ENCODE data around the gene FAM171A2. TPM values are rescaled to one million over a fixed set of nuclear protein-coding genes. Genes with fewer than 3 reads are reported as not detected.

The FAM171A2 gene
- total RNA-seq, 1 experiment from 2014 or later = 27.5 TPM

- Histone ChIP-seq H3K4me1 (ENCODE audit: insufficient read depth, low read length) (peaks cover 6% of the 10 kb centered on the region; the same call in 1 of the 2 replicates), H3T11ph (ENCODE audit: low read length) (no peak overlapping the region), H3K79me2 (ENCODE audit: insufficient read depth, low read length) (no peaks in the 10 kb centered on the region), H3K9me3 (ENCODE audit: control insufficient read depth, low read depth, low read length) (no peaks in the 10 kb centered on the region), H4K8ac (replicated peaks; ENCODE audit: insufficient read length, low read depth, low read length) (no peak overlapping the region), H2BK12ac (ENCODE audit: insufficient read length, low read depth, low read length) (no peak overlapping the region), H4K91ac (ENCODE audit: insufficient read length, low read depth, low read length) (no peak overlapping the region), H2AFZ (ENCODE audit: low read length) (no peak overlapping the region), H2BK120ac (ENCODE audit: low read depth, low read length, poor library complexity, severe bottlenecking) (no peak overlapping the region), H3K23me2 (ENCODE audit: insufficient read length, low read depth, low read length, poor library complexity, severe bottlenecking) (peaks cover 5% of the 10 kb centered on the region), H4K20me1 (ENCODE audit: control insufficient read depth, insufficient read depth, insufficient read length) (no peaks in the 10 kb centered on the region), H2BK15ac (ENCODE audit: low read depth, low read length) (no peak overlapping the region), H2BK5ac (ENCODE audit: insufficient read length, low read length) (no peak overlapping the region), H2AK5ac (ENCODE audit: insufficient read length, low read length) (no peak overlapping the region), H3K23ac (ENCODE audit: insufficient read length, low read depth, low read length) (no peak overlapping the region), H3K4ac (ENCODE audit: low read depth, low read length) (no peak overlapping the region), H4K5ac (ENCODE audit: insufficient read length, low read depth, low read length) (no peak overlapping the region), H2BK20ac (ENCODE audit: low read depth, low read length, poor library complexity, severe bottlenecking) (no peak overlapping the region), H3K27ac (ENCODE audit: insufficient read length, low read depth, low read length) (no peak overlapping the region), H3K27me3 (ENCODE audit: insufficient read depth, low read length) (no peaks in the 10 kb centered on the region), H3K14ac (ENCODE audit: insufficient read depth, low read length) (no peak overlapping the region), H3K4me2 (ENCODE audit: insufficient read depth, insufficient read length, low read length) (no peak overlapping the region), H3K18ac (ENCODE audit: insufficient read length, low read depth, low read length) (no peak overlapping the region), H3K56ac (ENCODE audit: insufficient read length, low read depth, low read length) (no peak overlapping the region), H3K79me1 (ENCODE audit: insufficient read depth, low read depth, low read length, poor library complexity, severe bottlenecking) (no peaks in the 10 kb centered on the region), H3K9ac (ENCODE audit: extremely low read depth, insufficient read length, low read length) (no peak overlapping the region)
- H3K27me3 Mint-ChIP-seq (ENCODE audit: low read depth) = peaks cover 5% of the 10 kb centered on the region; the same call in 1 of the 2 replicates
- peaks cover 12 to 29% of the 10 kb centered on the region in 2 experiments for H3K4me1 Mint-ChIP-seq
- H3K36me3 Mint-ChIP-seq (ENCODE audit: insufficient read depth in 1 of 3, low read depth in 3 of 3) = peaks cover 3 to 28% (median 11%) of the 10 kb centered on the region in 3 experiments; a peak in 6 of 7 replicates
- TF ChIP-seq CTCF (conservative IDR thresholded peaks at IDR 0.05) = no peak
- no peak overlapping the region for H3K27ac Mint-ChIP-seq
- DNase-seq = no peak
- no peak overlapping the region for H3K4me3 Mint-ChIP-seq
- no CpG with 5 or more reads among the region's 11 CpGs for WGBS (ENCODE audit: extremely low coverage, insufficient read length, low lambda C conversion rate)
- H3K9me3 Mint-ChIP-seq = no peaks in the 10 kb centered on the region; a peak in 1 of 5 replicates
Observed at GRCh38 chr17:44356241-44356640, 7.4 kb downstream of the FAM171A2 start.

All from H9 (cell line).